ENCODE data around the gene ALPK1. TPM values are rescaled to one million over a fixed set of nuclear protein-coding genes. Genes with fewer than 3 reads are reported as not detected.

Gene ALPK1
- total RNA-seq, 2 experiments from 2014 or later = 33.7 to 51.1 TPM

DNA sequence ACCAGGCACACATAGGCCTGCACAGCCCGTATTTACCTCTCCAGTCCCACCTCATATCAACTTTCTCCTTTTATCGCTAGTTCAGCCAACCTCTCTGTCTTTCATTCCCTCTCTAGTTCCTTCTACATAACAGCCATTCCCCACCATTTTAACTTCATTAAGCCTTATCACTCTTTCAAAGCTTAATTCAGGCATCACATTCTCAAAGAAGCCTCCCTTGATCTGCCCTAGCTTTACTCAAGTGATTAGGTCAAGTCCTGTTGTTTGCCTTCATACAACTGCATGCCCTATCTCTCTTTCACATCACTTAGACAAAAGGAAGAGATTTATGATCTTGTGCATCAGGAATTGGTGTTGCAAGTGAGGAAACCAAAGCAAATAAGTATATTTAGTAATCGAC, 74.2 kb downstream of the ALPK1 start:
- intact Hi-C loops (cut with micrococcal nuclease; ENCODE audit: unreplicated experiment) = no loop called here
- no peaks in the 10 kb centered on the region for H3K36me3 ChIP-seq (ENCODE audit: insufficient read depth, low read length)
- no peak for TF ChIP-seq EZH2phosphoT487 (IDR thresholded peaks at IDR 0.05; ENCODE audit: borderline replicate concordance, low read depth, low read length)
- H3K4me3 ChIP-seq (ENCODE audit: low read depth, low read length, poor library complexity, severe bottlenecking) = no peak overlapping the region
- H3K9me2 ChIP-seq (ENCODE audit: insufficient read depth, low read length) = no peaks in the 10 kb centered on the region
- H3K79me2 ChIP-seq (ENCODE audit: insufficient read depth, low read depth, low read length) = no peaks in the 10 kb centered on the region
- POLR2A ChIA-PET = interaction anchor here (0.5 to 1.8 kb wide), 4 partner anchors 9 to 253 kb away, joined by 3 to 4 read pairs (median 4); no protein-coding TSS in a partner anchor
- no peak overlapping the region for H2AFZ ChIP-seq (ENCODE audit: low read length)
- H4K20me1 ChIP-seq (ENCODE audit: insufficient read depth, low read length) = no peaks in the 10 kb centered on the region
- no peaks in the 10 kb centered on the region for H3K9me3 ChIP-seq (ENCODE audit: low read length)
- BruUV-seq (replicated peaks) = no TSS peak
- no peaks in the 10 kb centered on the region for H3K4me1 ChIP-seq (ENCODE audit: insufficient read depth, low read length, poor library complexity, severe bottlenecking)
- no peak overlapping the region for H3K4me2 ChIP-seq (ENCODE audit: low read length)
- CTCF ChIA-PET (ENCODE audit: unreplicated experiment) = no interaction called here
- no peak for DNase-seq (ENCODE audit: low spot score)
- H3K27ac ChIP-seq (ENCODE audit: low read depth, low read length, poor library complexity, severe bottlenecking) = no peak overlapping the region

DNA sequence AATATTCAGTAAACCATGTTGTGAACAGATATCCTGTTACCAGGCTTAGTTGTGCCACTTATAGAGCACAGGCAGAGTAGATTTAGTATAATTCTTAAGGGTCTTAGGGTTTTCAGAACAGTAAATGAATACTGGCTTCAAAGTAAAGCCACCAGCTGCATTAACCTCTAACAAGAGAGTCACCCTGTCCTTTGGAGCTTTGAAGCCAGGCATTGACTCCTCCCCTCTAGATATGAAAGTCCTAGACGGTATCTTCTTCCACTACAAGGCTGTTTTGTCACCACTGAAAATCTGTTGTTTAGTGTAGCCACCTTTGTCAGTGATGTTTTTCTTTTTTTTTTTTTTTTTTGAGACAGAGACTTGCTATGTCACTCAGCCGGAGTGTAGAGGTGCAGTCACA, 77.7 kb downstream of the ALPK1 start:
- intact Hi-C loops (cut with micrococcal nuclease; ENCODE audit: unreplicated experiment) = no loop called here
- TF ChIP-seq EZH2phosphoT487 (IDR thresholded peaks at IDR 0.05; ENCODE audit: borderline replicate concordance, low read depth, low read length) = no peak
- TF ChIP-seq, protein P1, sequence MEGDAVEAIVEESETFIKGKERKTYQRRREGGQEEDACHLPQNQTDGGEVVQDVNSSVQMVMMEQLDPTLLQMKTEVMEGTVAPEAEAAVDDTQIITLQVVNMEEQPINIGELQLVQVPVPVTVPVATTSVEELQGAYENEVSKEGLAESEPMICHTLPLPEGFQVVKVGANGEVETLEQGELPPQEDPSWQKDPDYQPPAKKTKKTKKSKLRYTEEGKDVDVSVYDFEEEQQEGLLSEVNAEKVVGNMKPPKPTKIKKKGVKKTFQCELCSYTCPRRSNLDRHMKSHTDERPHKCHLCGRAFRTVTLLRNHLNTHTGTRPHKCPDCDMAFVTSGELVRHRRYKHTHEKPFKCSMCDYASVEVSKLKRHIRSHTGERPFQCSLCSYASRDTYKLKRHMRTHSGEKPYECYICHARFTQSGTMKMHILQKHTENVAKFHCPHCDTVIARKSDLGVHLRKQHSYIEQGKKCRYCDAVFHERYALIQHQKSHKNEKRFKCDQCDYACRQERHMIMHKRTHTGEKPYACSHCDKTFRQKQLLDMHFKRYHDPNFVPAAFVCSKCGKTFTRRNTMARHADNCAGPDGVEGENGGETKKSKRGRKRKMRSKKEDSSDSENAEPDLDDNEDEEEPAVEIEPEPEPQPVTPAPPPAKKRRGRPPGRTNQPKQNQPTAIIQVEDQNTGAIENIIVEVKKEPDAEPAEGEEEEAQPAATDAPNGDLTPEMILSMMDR (conservative IDR thresholded peaks at IDR 0.05; ENCODE audit: low read length) = no peak
- CTCF ChIA-PET (ENCODE audit: unreplicated experiment) = interaction anchor here (1.0 kb wide), 1 partner anchor 10 kb away, joined by 3 read pairs; no protein-coding TSS in a partner anchor
- H3K9me3 ChIP-seq (ENCODE audit: low read length) = no peaks in the 10 kb centered on the region
- no peaks in the 10 kb centered on the region for H3K79me2 ChIP-seq (ENCODE audit: insufficient read depth, low read depth, low read length)
- no peaks in the 10 kb centered on the region for H4K20me1 ChIP-seq (ENCODE audit: insufficient read depth, low read length)
- no peaks in the 10 kb centered on the region for H3K4me1 ChIP-seq (ENCODE audit: insufficient read depth, low read length, poor library complexity, severe bottlenecking)
- no peak for DNase-seq (ENCODE audit: low spot score)
- BruUV-seq (replicated peaks) = no TSS peak
- no peak overlapping the region for H3K4me3 ChIP-seq (ENCODE audit: low read depth, low read length, poor library complexity, severe bottlenecking)
- H2AFZ ChIP-seq (ENCODE audit: low read length) = no peak overlapping the region
- POLR2A ChIA-PET = interaction anchor here (0.7 to 1.2 kb wide), 3 partner anchors 12 to 191 kb away, joined by 4 to 5 read pairs (median 5); no protein-coding TSS in a partner anchor
- no peak overlapping the region for H3K27ac ChIP-seq (ENCODE audit: low read depth, low read length, poor library complexity, severe bottlenecking)
- no peaks in the 10 kb centered on the region for H3K36me3 ChIP-seq (ENCODE audit: insufficient read depth, low read length)
- no peak overlapping the region for H3K4me2 ChIP-seq (ENCODE audit: low read length)
- H3K9me2 ChIP-seq (ENCODE audit: insufficient read depth, low read length) = no peaks in the 10 kb centered on the region

DNA sequence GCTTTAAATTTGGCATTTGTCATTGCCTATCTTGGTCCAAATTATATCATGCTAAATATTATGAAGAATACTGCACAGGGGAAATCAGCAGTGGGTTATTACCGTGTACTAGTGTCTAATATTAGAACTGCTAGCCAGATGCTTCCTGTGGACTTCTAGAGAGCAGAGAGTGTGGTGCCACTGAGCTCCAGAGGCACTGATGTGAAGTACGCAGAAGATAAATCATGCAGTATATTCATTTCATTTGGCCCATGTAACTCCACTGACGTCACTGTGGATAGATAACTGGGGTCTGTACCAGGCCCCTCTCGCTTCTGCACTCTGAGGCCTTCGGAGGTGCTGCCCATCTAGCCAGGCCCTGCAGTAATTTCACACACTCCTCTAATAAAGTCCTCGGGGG, 80.0 kb downstream of the ALPK1 start:
- DNase-seq (ENCODE audit: low spot score) = no peak
- intact Hi-C loops (cut with micrococcal nuclease; ENCODE audit: unreplicated experiment) = no loop called here
- H2AFZ ChIP-seq (ENCODE audit: low read length) = no peak overlapping the region
- H3K9me3 ChIP-seq (ENCODE audit: low read length) = no peaks in the 10 kb centered on the region
- no peak overlapping the region for H3K4me3 ChIP-seq (ENCODE audit: low read depth, low read length, poor library complexity, severe bottlenecking)
- H3K4me2 ChIP-seq (ENCODE audit: low read length) = no peak overlapping the region
- CTCF ChIA-PET (ENCODE audit: unreplicated experiment) = no interaction called here
- H3K9me2 ChIP-seq (ENCODE audit: insufficient read depth, low read length) = no peaks in the 10 kb centered on the region
- H3K79me2 ChIP-seq (ENCODE audit: insufficient read depth, low read depth, low read length) = no peaks in the 10 kb centered on the region
- no peak for TF ChIP-seq EZH2phosphoT487 (IDR thresholded peaks at IDR 0.05; ENCODE audit: borderline replicate concordance, low read depth, low read length)
- TF ChIP-seq, protein P1 (conservative IDR thresholded peaks at IDR 0.05; ENCODE audit: low read length) = no peak
- H3K36me3 ChIP-seq (ENCODE audit: insufficient read depth, low read length) = no peaks in the 10 kb centered on the region
- no TSS peak for BruUV-seq (replicated peaks)
- POLR2A ChIA-PET = interaction anchor here (1.2 kb wide), 1 partner anchor 9 kb away, joined by 4 read pairs; no protein-coding TSS in a partner anchor
- H3K4me1 ChIP-seq (ENCODE audit: insufficient read depth, low read length, poor library complexity, severe bottlenecking) = no peaks in the 10 kb centered on the region
- no peak overlapping the region for H3K27ac ChIP-seq (ENCODE audit: low read depth, low read length, poor library complexity, severe bottlenecking)
- H4K20me1 ChIP-seq (ENCODE audit: insufficient read depth, low read length) = no peaks in the 10 kb centered on the region
